ENCODE results near the gene RPS16. TPM values are rescaled to one million over a fixed set of nuclear protein-coding genes. Genes with fewer than 3 reads are reported as not detected.
"Not testable (repeated sequence)": the region's sequence is repeated elsewhere in the genome, so short reads cannot be mapped to it uniquely, and the experiment has no call there.

Gene RPS16
- total RNA-seq, 4 donors from 2014 or later, result 509 to 2,477 (median 1,257) TPM

- Histone ChIP-seq H3K27me3 (no peaks in the 10 kb centered on the region), H3K9me3 (no peaks in the 10 kb centered on the region), H3K27ac (peak within 1 kb of the TSS; percentile 88 to 91 (median 90)), H3K36me3 (peaks cover 5 to 46% (median 13%) of the 10 kb centered on the region in 3 donors), H3K4me1 (peaks cover 10 to 26% (median 15%) of the 10 kb centered on the region in 3 donors), H3K4me3 (peak within 1 kb of the TSS; percentile 85 to 98 (median 90))
- intact Hi-C loops (cut with DNase I), result no loop called here
- DNase-seq, result peak; percentile 90
- TF ChIP-seq CTCF (IDR thresholded peaks at IDR 0.05), result peak in 2 of 6 experiments; percentile 7 to 45
- peak in 2 of 4 donors; percentile 6 to 66 for TF ChIP-seq POLR2A (IDR thresholded peaks at IDR 0.05)
- 1 to 2% methylated on average over 15 to 26 of the region's 62 CpGs for WGBS, 2 donors
Measured at GRCh38 chr19:39480337-39481228, 44.8 kb upstream of the RPS16 start, which contains the start of gene TIMM50. Gene TIMM50 (plus strand): TSS chr19:39480838. CDS start chr19:39480854, 16 bp downstream.

- no peak for TF ChIP-seq POLR2A (IDR thresholded peaks at IDR 0.05)
- no peak for TF ChIP-seq CTCF (IDR thresholded peaks at IDR 0.05)
- peak overlapping the region; percentile 88 to 91 (median 90) for H3K27ac ChIP-seq
- no peaks in the 10 kb centered on the region for H3K9me3 ChIP-seq
- H3K36me3 ChIP-seq, result peaks cover 5 to 46% (median 11%) of the 10 kb centered on the region in 3 donors
- peaks cover 10 to 26% (median 15%) of the 10 kb centered on the region in 3 donors for H3K4me1 ChIP-seq
- intact Hi-C loops (cut with DNase I), result loop anchor here (10.0 kb wide), 1 partner anchor 55 kb away; the partner anchor contains the start of gene EID2B
- no peak for DNase-seq
- 45 to 56% methylated on average over 10 of the region's 10 CpGs for WGBS, 2 donors
- peak overlapping the region; percentile 85 to 98 (median 90) for H3K4me3 ChIP-seq
- H3K27me3 ChIP-seq, result no peaks in the 10 kb centered on the region
Measured at GRCh38 chr19:39479916-39480315, 44.2 kb upstream of the RPS16 start.

- 41 to 64% methylated on average over 8 to 11 of the region's 11 CpGs for WGBS, 2 donors
- Histone ChIP-seq H3K36me3 (peaks cover 10 to 46% (median 16%) of the 10 kb centered on the region in 3 donors), H3K4me1 (peaks cover 10 to 26% (median 15%) of the 10 kb centered on the region in 3 donors), H3K27ac (peak overlapping the region in 3 of 4 donors; percentile 88 to 90 (median 90))
- not testable (repeated sequence) for H3K27me3 ChIP-seq, DNase-seq, H3K4me3 ChIP-seq, H3K9me3 ChIP-seq
- intact Hi-C loops (cut with DNase I), result loop anchor here (10.0 kb wide), 1 partner anchor 55 kb away; the partner anchor contains the start of gene EID2B
Measured at GRCh38 chr19:39479319-39479801, 43.6 kb upstream of the RPS16 start.

- H3K36me3 ChIP-seq, result peaks cover 33 to 64% (median 49%) of the 10 kb centered on the region in 3 donors
- TF ChIP-seq CTCF (IDR thresholded peaks at IDR 0.05) (no peak), POLR2A (IDR thresholded peaks at IDR 0.05) (no peak)
- intact Hi-C loops (cut with DNase I), result loop anchor here (10.0 kb wide), 1 partner anchor 59 kb away; the partner anchor contains the start of gene EID2B
- peaks cover 0 to 12% (median 7%) of the 10 kb centered on the region in 3 donors for H3K4me1 ChIP-seq
- 93 to 100% methylated on average over 1 to 2 of the region's 2 CpGs for WGBS, 2 donors
- H3K27me3 ChIP-seq, result no peaks in the 10 kb centered on the region
- no peaks in the 10 kb centered on the region for H3K9me3 ChIP-seq
- DNase-seq, result no peak
- no peak overlapping the region for H3K4me3 ChIP-seq
- H3K27ac ChIP-seq, result no peak overlapping the region
Measured at GRCh38 chr19:39475748-39476147, 40.0 kb upstream of the RPS16 start.

GRCh38 chr19:39474139-39474620, 38.4 kb upstream of the RPS16 start:
- Histone ChIP-seq H3K27ac (no peak overlapping the region), H3K36me3 (peaks cover 49 to 79% (median 65%) of the 10 kb centered on the region in 3 donors), H3K4me3 (no peak overlapping the region), H3K4me1 (peaks cover 0 to under 1% (median 0%) of the 10 kb centered on the region in 3 donors), H3K27me3 (no peaks in the 10 kb centered on the region), H3K9me3 (no peaks in the 10 kb centered on the region)
- TF ChIP-seq CTCF (IDR thresholded peaks at IDR 0.05) (peak; percentile 52 to 82 (median 60)), POLR2A (IDR thresholded peaks at IDR 0.05) (no peak)
- intact Hi-C loops (cut with DNase I), result loop anchor here (10.0 kb wide), 1 partner anchor 61 kb away; the partner anchor contains the start of gene EID2B
- DNase-seq, result no peak
- WGBS, 2 donors, result 27 to 48% methylated on average over 5 to 7 of the region's 9 CpGs
